NOMO-1 (cell line): Measurements from ENCODE around the gene ZFPM1.
"Not testable (repeated sequence)": the region's sequence is repeated elsewhere in the genome, so short reads cannot be mapped to it uniquely, and the experiment has no call there.

ENCODE experiments used
- DNase-seq, 2 experiments: peaks; one replicate each; lab custom pipeline; 2025; ENCODE audit not compliant: unreplicated experiment in 2 of 2; lab: John Stamatoyannopoulos, UW

Gene ZFPM1

DNA sequence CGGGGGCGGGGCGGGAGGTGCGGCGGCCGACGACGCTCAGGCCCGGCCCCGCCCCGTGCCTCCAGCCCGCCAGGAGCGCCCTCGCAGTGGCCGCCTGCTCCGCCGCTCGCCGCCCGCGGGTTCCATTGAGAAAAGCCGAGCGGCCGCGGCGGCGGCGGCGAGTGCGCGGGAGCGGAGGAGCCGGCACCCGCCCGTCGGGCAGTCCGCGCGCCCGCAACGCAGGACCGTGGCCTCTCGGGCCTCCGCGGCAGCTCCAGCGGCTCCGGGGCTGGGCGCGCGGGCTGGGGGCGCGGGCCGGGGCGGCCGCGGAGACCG, at the start of gene ZFPM1:
Gene ZFPM1, plus strand, starts transcription at position 64 of the 315 bp plus-strand sequence. CDS start 359 bp downstream, outside the sequence.
- no peak for DNase-seq

DNA sequence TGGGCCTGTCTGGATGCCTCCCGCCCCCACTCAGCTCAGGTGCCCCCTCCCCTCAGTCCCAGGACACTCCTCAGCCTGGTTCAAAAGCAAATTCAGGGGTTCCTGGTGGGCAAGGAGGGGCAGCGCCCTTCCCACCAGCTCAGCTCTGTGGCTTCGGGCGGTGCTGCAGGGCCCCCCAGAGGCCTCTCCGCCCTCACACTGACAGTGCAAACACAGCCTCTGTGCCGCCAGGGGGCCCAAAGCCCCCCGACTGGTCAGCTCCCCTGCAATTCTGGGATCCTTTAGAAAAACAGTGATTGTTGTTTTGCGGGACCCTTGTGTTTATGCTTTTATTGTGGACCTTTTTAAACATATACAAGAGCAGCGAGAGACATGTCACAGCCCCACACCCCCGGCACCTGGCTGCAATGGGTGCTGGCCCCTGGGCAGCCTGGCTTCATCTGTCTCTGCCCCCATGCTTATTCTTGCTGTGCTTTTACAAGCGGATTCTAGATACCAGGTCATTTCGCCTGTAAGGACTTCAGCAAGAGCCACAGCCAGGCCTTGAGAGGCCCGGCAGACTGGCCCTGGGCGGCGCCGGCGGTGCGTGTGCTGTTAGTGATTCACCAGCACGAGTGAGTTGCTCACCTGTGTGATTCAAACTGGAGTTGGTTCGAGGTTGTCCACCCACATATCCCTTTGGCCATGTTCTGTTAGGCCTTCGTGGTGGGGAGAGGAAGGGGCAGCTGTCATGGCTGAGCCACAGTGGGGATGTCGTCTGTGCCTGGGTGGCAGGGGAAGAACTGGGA, 49.1 kb upstream of the ZFPM1 start:
- DNase-seq = no peak

DNA sequence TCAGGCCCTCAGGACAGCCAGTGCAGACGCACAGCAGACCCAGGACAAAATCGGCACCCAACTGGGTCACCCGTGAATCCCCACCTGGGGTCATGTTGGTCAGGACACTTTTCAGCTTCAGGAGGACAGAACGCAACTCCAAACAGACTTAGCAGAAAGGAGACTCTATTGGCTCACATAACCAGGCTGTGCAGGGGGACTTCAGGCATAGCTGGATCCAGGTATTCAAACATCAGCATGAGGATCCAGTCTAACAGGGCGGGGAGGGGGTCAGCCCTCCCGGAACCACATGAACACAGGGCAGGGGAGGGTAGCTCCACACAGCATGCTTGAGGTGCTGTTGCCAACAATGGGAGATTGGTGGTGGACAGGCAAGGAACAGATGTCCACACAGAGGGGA, 48.3 kb upstream of the ZFPM1 start:
- DNase-seq = no peak

DNA sequence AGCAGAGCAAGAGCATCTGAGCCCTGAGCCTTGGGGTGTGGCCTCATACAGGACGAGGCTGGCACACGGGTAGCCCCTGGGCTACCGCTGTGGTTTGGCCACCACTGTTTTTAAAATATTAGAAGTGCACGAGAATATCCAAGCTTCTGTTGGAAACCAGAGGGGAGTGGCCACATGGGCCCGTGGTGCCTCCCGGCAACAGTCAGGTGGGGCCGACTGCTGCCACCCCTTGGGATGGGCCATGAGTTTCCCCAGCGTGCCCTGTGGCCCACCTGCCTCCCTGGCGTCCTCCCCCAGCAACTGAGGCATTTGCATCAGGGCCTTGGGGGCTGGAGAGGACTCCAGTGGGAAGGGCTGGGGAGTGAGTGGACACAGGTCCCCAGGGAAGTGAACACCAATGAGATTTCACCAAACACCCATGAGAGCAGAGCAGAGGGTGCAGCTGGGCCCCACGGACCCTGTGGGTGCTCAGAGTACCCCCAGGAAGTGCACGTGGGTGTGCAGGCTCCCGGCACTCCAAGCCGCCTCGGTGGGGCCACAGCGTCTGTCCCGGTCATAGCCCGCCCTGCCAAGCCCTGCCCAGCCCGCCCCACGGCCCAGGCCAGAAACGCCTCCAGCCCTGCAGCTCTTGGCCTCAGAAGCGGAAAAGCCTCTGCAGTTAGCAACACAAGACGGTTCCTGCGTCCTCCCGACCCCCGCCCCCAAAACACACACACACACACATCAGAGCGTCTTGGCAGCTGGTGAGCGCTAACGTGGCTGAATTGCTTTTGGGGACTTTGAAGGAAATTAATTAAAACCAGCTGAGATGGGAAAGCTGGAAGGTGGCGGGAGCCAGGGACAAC, 47.6 kb upstream of the ZFPM1 start:
- no peak for DNase-seq

DNA sequence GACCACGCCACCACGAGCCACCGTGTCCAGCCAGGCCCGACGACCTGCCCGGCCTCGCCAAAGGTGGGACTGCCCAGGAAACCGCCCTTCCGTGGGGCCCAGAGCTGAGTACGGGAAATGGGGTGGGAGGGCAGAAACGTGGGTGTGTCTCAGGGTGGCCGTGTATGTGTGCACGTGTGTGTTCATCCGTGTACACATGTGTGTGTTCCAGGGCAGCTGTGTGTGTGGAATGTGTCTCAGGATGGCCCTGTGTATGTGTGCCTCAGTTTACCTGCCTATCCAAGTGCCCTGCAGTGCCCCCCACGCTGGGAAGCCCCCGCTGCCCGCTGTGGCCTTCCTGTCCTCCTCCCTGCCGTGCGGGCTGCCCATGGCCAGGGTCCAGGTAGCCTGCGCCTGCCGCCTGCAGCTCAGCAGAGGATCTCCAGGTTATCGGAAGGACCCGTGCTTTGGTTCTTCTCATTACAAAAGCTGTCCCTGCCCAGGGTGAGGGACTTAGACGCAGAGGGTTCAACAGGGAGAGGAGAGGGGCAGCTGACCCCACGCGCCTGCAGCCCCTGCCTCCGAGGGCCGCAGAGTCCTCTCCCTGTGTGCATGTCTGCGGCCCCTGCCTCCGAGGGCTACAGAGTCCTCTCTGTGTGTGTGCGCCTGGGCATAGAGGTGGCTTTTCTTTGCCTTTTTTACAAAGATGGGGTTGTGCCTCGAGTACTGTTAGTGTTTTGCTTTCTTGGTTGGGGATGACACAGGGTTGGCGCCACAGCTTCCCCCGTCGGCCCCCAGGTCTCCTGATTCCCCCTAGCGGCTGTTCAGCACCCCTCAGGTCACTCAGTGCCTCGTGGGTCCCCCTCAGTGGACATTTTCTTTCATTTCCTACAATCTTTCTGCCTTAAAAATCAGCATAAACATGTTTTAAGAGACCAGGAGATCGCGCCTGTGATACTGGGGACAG, 46.7 kb upstream of the ZFPM1 start:
- DNase-seq = no peak

DNA sequence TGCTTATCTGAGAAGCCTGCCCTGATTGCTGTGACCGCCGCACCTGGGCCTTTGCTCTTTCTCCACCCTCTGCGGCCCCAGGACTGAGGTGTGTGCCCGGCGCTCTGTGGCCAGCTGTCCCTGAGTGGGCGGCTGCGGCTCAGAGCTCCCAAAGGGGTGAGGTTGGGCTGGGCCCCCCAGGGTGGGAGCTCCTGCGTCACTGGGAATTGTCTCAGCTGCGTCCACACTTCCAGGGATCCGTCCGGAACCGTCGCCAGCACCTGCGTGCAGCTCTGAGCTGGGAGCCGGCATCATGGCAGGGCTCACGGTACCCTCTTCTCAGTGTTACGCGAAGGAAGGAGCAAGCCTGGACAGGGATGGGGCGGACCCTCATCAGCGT, 46.0 kb upstream of the ZFPM1 start:
- DNase-seq = no peak

DNA sequence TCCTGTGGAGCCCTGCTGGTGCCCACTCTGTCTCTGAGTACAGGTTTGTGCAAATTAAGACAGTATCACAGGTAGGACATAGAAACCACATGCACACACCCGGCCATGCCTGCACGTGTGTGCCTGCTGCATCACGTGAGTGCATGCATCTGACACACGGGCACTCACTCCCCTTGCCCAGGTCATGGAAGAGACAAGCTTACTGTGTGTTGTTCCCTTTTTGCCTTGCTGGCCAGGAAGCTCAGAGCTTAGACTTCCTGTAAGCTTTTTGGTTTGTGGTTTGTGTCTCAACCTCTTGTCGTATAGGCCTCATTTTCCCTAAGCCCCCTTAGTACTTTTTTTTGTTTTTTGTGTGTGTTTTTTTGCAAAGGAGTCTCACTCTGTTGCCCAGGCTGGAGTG, 45.3 kb upstream of the ZFPM1 start:
- peak; percentile 72 to 81 for DNase-seq

DNA sequence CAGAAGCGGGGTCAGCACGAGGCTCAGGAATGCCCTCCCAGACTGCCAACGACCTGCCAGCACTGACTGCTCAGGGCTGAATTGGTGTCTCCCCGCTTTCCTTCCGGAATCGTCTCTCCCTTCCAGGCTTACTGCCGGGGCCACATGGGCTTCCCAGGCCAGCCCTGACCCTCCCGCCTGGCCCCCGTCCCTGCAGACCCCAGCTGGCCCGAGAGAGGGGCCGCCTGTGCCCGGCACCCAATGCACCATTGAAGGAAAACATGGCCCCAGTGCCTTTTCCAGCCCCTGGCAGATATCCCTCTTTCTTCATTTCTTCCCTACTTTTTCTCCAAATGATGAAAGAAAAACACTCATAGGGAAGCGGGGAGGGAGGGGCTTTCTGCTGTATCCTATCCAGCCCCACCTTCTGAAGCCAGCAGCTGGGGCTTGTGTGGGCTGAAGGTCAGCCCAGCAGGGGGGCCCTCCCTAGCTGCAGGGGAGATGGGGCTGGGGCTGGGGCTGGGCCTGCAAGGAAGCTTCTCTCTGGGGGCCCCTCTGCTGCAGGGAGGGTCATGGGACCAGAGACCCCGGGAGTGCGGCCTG, 44.4 kb upstream of the ZFPM1 start:
- no peak for DNase-seq

DNA sequence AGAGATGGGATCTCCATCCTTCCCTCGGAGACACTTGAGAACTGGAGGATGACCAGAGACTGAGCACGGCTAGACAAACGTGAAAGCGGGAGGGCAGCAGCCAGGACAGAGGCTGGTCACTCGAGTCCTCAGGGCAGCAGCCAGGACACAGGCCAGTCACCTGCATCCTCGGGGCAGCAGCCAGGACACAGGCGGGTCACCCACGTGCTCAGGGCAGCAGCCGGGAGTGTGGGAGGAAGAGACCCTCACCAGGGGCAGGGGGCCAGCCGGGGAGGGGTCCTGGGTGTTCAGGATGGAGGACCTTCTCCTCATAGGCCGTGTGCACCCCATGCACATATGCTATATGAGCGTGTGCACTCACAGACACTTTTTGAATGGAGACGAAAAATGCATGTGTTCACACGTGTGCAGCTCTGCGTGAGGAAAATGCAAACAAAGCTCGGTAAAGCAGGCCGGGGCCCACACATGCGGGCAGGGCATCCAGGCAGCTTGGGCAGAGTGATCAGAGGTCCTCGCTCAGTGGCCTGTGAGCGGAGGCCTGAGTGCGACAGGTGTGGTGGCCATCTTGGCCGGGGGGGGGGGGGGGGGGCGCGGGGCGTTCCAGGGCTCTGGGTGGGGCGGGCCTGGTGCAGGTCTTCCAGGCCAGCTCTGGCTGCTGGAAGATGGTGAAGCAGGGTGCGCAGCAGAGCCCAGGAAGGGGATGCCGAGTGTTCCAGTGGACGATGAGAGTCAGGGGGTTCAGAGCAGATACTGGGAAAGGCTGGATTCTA, 43.6 kb upstream of the ZFPM1 start:
- no peak for DNase-seq

DNA sequence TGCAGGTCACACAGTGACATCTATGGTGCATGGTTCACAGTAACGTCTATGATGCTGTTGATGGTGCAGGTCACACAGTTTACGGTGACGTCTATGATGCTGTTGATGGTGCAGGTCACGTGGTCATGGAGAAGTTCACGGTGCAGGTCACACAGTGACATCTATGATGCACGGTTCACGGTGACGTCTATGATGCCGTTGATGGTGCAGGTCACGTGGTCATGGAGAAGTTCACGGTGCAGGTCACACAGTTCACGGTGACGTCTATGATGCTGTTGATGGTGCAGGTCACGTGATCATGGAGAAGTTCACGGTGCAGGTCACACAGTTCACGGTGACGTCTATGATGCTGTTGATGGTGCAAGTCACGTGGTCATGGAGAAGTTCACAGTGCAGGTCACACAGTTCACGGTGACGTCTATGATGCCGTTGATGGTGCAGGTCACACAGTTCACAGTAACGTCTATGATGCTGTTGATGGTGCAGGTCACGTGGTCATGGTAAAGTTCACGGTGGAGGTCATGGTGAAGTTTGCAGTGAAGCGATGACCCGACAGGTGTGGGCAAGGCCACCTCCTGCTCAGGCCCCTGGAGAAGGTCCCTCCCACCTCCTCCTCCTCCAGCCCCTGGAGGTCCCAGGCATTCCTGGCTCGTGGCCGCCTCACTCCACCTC, 42.6 kb upstream of the ZFPM1 start:
- not testable (repeated sequence) for DNase-seq

DNA sequence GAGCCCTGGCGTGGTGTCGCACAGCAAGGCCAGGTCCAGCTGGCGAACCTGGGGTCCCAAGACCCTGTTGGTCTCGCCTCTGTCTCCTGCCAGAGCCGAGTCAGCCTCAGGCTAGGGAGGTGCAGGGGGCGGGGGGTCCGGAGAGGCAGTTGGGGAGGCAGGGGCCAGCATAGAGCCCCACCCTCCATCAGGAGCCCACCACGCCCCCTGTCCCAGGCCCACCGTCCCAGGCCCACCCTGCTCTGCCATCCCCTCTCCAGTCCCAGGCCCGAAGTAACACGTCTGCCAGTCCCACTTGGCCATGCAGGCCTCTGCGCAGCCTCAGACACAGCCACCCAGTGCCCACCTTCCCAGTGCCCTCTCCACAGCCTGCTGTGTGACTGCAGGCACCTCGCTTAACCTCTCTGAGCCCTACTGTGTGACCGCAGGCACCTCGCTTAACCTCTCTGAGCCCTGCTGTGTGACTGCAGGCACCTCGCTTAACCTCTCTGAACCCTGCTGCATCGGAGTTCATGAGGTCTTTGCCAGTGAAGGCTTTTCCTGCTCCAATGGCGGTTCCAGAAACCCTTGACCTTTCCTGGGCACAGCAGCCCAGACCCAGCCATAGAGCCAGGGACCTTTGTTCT, 41.0 kb upstream of the ZFPM1 start:
- no peak for DNase-seq

DNA sequence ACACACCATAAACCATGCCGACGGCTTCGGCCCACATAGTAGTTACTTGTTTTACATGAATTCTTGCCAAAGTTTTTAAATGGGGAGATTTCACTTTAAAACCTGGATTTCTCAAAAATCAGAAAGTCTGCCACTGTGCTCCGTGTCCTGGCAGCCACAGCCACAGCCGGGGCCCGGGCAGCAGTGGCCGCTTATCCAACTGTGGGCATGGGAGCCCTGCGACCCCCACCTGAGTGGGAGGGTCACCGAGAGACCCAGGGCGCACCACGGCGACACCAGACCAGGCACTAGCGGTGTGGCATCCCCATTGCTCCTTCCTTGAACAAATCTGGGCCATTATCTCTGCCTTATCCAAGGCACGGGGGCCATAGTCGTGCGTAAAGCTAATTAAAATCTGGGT, 40.3 kb upstream of the ZFPM1 start:
- no peak for DNase-seq

DNA sequence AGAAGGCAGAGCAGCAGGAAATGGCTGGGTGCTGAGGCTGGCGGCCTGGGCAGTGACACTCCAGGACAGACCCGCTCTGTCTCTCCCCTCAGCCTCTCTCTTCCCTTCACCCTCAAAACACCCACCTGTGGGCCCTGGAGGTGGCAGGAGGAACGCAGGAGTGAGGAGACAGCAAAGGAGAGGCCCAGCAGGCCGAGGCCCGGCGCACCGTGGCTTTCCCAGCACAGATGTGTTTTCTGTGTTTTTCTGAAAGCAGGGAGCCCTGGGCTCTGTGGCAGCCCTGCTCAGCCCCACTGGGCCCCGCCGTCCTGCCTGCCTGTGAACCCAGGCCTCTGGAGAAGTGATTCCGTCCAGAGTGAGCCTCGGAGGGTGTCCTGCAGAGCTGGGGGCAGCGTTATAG, 39.8 kb upstream of the ZFPM1 start:
- no peak for DNase-seq

DNA sequence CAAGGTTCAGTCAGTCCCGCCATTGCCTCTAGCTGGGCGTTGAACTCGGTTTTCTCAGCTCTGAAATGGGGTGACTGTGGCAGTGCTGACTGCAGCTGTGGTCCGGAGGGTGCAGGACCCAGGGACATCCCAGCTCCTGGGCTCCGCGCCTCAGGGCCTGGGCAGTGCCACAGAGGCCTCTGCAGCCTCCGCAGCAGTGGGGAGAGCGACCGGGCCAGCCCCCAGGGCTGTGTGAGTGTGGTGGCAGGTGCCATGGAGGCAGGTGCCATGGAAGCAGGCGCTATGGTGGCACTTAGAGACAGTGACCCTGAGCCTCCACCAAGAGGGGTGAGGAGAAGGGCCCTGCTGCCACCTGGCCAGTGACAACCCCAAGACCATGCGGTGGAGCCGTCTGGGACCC, 39.4 kb upstream of the ZFPM1 start:
- no peak for DNase-seq

DNA sequence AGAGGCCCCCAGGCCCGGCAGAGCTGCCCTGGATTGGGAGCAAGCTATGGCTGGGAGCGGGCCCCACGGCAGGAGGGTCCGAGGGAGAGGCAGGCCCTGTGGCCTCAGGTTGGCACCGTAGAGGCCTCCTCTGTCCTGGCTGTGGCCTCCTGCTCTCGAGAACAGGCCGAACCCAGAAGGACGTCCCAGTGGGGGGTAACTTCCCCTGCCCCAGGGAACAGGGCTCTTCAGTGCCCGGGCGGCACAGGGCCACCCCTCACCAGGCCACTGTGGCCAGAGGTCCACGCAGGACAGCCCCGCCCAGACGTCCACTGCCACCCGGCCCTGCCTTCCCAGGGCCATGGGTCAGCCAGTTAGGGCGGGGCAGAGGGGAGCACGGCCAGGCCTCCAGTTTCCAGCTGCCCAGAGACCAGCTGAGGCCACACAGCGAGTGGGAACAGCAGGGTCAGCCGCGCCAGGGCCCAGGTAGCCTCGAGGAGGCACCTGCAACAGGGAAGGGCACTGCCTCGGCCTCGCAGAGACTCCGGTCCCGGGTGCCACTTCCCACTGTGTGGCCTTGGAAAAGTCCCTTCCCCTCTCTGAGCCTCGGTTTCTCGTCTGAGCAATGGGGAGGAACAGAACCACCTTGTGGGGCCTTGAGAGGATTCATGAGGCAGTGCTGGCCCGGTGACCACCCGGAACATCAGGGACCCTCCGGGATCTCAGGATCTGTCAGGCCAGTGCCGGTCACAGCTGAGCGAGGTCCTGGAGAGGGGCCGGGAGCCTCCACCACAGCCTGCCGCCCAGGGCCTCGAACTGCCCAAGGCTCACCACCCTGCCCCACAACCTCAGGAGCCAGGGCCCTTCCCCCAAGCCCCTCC, 38.3 kb upstream of the ZFPM1 start:
- DNase-seq = no peak

DNA sequence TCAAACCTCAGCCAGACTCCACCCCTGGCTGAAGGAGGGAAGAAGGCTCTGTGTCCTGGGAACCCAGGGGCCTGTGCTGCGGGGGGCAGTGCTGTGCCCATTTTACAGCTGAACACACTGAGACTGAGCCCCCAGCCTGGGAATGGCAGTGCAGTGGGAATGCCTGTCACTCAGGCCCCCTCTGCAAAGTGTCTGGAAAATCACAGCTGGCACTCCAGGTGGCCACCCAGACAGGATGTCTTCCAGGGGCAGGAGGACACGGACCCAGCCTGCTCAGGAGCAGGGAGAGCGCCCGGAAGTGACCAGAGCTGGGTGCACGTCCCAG, 37.7 kb upstream of the ZFPM1 start:
- no peak for DNase-seq

DNA sequence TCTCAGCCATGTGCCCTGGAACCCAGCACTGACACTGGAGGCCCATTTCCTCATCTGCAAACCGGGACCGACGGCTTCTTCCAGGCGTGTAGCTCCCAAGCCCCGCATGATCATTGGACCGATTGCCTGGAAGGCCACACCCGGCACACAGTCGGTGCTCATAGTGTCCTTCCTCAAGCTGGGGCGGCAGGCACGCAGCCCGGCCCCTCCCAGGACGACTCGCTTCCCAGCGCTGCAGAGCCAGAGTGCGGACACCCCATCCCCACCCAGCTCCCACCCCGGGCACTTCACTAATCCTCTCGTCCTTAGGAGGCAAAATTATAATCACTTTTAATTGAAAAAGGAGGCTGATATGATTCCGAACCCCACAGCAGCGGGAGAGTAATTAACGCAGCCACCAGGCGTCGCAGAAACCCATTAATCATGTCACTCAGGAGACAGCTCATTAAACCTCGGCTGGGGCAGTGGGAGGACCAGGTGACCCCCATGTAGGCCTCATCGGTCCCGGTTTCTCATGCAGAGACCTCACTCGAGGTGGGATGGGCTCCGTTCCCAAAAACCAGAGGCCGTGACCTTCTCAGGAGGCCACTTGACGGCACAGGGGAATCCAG, 37.3 kb upstream of the ZFPM1 start:
- DNase-seq = peak in 1 of 2 experiments; percentile 8

DNA sequence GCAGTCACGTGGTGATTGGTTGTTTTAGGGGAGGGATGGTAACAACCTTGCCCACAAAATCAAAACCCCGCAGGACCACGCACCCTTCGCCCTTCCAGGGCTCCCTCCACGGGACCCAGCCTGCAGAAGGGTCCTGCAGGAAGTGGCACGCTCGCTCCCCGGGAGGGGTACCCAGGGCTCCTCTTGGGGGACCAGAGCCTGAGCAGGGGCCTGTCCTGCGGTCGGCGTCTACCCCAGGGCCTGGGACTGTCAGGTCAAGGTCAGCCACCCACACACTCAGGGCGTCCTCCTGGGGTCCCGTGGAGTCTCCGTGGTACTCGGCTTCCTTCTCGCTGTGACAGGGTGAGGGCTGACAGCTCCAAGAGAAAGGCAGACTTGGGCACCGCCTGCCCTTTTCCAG, 36.4 kb upstream of the ZFPM1 start:
- DNase-seq = no peak
